Stimulated activated CD8-positive, alpha-beta memory T cell treated with anti-CD3 and anti-CD28 coated beads, Interleukin-2, amount 100 ng/mL, for 48 hours (primary cell): Measurements from ENCODE around the gene GALNT9.

Source experiments
- DNase-seq, 2 donors: peaks; one replicate each; pipeline ENCODE4 v3.0.0-alpha.2; 2020; ENCODE audit warnings: low read depth in 2 of 2

The GALNT9 gene

GRCh38 chr12:132326646-132327045 lies 2.7 kb downstream of the GALNT9 start:
- DNase-seq, result no peak

GRCh38 chr12:132325733-132326130 lies 3.7 kb downstream of the GALNT9 start:
- DNase-seq, result no peak

GRCh38 chr12:132324841-132325732 lies 4.3 kb downstream of the GALNT9 start:
- DNase-seq, result no peak

GRCh38 chr12:132324173-132324572 lies 5.2 kb downstream of the GALNT9 start:
- no peak for DNase-seq

- DNase-seq, result no peak
Observed at GRCh38 chr12:132323171-132324010, 6.0 kb downstream of the GALNT9 start.

- DNase-seq, result no peak
Observed at GRCh38 chr12:132322206-132323132, 6.9 kb downstream of the GALNT9 start.

- no peak for DNase-seq
Observed at GRCh38 chr12:132321321-132322118, 7.9 kb downstream of the GALNT9 start.

- DNase-seq, result no peak
Observed at GRCh38 chr12:132320767-132321211, 8.6 kb downstream of the GALNT9 start.

GRCh38 chr12:132319991-132320570 lies 9.3 kb downstream of the GALNT9 start:
- no peak for DNase-seq

GRCh38 chr12:132319359-132319950 lies 9.9 kb downstream of the GALNT9 start:
- no peak for DNase-seq

- no peak for DNase-seq
Observed at GRCh38 chr12:132318618-132319033, 10.8 kb downstream of the GALNT9 start.

GRCh38 chr12:132318135-132318534 lies 11.3 kb downstream of the GALNT9 start:
- DNase-seq, result no peak

GRCh38 chr12:132317233-132317938 lies 12.0 kb downstream of the GALNT9 start:
- DNase-seq, result no peak

- no peak for DNase-seq
Observed at GRCh38 chr12:132316497-132317232, 12.7 kb downstream of the GALNT9 start.

- DNase-seq, result no peak
Observed at GRCh38 chr12:132315951-132316350, 13.4 kb downstream of the GALNT9 start.

GRCh38 chr12:132315507-132315906 lies 13.9 kb downstream of the GALNT9 start:
- no peak for DNase-seq

- no peak for DNase-seq
Observed at GRCh38 chr12:132314516-132315233, 14.7 kb downstream of the GALNT9 start.

GRCh38 chr12:132314035-132314434 lies 15.4 kb downstream of the GALNT9 start:
- DNase-seq, result no peak
